Activated CD4-positive, CD25-positive, alpha-beta regulatory T cell treated with anti-CD3 and anti-CD28 coated beads, Interleukin-2, amount 50 U/mL, for 16 hours (primary cell): ENCODE data around the gene KIN.
"Not testable (repeated sequence)": the region's sequence is repeated elsewhere in the genome, so short reads cannot be mapped to it uniquely, and the experiment has no call there.

Source experiments
- DNase-seq: peaks from one replicate; pipeline ENCODE4 v3.0.0-alpha.2; 2020; ENCODE audit warnings: low read depth, low spot score

KIN gene

GRCh38 chr10:7734821-7735220 lies 53.0 kb downstream of the KIN start:
- DNase-seq = no peak

- no peak for DNase-seq
Measured at GRCh38 chr10:7722927-7723529, 64.8 kb downstream of the KIN start.

- no peak for DNase-seq
Measured at GRCh38 chr10:7720478-7720877, 67.3 kb downstream of the KIN start.

- no peak for DNase-seq
Measured at GRCh38 chr10:7718685-7719084, 69.1 kb downstream of the KIN start.

GRCh38 chr10:7717767-7718166 lies 70.0 kb downstream of the KIN start:
- DNase-seq = no peak

GRCh38 chr10:7715515-7715914 lies 72.3 kb downstream of the KIN start:
- no peak for DNase-seq

GRCh38 chr10:7711075-7711474 lies 76.7 kb downstream of the KIN start:
- DNase-seq = not testable (repeated sequence)

GRCh38 chr10:7710446-7710845 lies 77.3 kb downstream of the KIN start:
- no peak for DNase-seq

GRCh38 chr10:7708832-7709231 lies 79.0 kb downstream of the KIN start:
- no peak for DNase-seq

- DNase-seq = no peak
Measured at GRCh38 chr10:7707858-7708622, 79.8 kb downstream of the KIN start.

GRCh38 chr10:7707102-7707501 lies 80.7 kb downstream of the KIN start:
- DNase-seq = no peak

- DNase-seq = no peak
Measured at GRCh38 chr10:7706534-7707073, 81.2 kb downstream of the KIN start.

- DNase-seq = no peak
Measured at GRCh38 chr10:7705341-7705740, 82.5 kb downstream of the KIN start.

GRCh38 chr10:7704071-7705016 lies 83.4 kb downstream of the KIN start:
- DNase-seq = no peak

GRCh38 chr10:7703140-7703539 lies 84.7 kb downstream of the KIN start, which contains the start of gene ITIH2:
ITIH2 (plus strand) TSS chr10:7703316; CDS start chr10:7703435, 119 bp downstream.
- no peak for DNase-seq

GRCh38 chr10:7702288-7702812 lies 85.4 kb downstream of the KIN start:
- DNase-seq = no peak

GRCh38 chr10:7701158-7701742 lies 86.5 kb downstream of the KIN start:
- no peak for DNase-seq
